A549 treated with AZD9567 at 1 μM for 4 hours (cell line): ENCODE measurements around the gene STXBP5. TPM values are rescaled to one million over a fixed set of nuclear protein-coding genes. Genes with fewer than 3 reads are reported as not detected.

Source experiments
- total RNA-seq: library from RNA; stranded (reverse); fragments of 200-300 nt; extraction: Qiagen RNA extraction; gene quantifications from 5 replicates; pipeline ENCODE4 v1.2.3, GENCODE V29; 2022; ENCODE audit not compliant: insufficient read depth

The STXBP5 gene
- 12.3 to 22.7 TPM (median 15.0 TPM) in 5 replicates for total RNA-seq

GRCh38 chr6:147204060-147204785 lies at the start of gene STXBP5:
TSS of gene STXBP5 (plus strand) at chr6:147204417. CDS start at chr6:147204533, 116 bp downstream.

